Spinal cord (tissue), 10 donors: ENCODE results near the gene PTGER2. TPM values are rescaled to one million over a fixed set of nuclear protein-coding genes. Genes with fewer than 3 reads are reported as not detected.

Source experiments
- DNase-seq, 6 donors: peaks; one replicate each; pipeline versions ENCODE4 v3.0.0 to v3.0.0-alpha.2; 2013 to 2015; ENCODE audit warnings: low spot score in 6 of 6, low read depth in 4 of 6
- H3K27ac ChIP-seq: one replicate; pipeline ENCODE4 v1.5.1; 2013; ENCODE audit warnings: low read depth, low read length, control low read depth
- H3K27me3 ChIP-seq: one replicate; pipeline ENCODE4 v1.6.1; 2013; ENCODE audit warnings: low read length; ENCODE audit not compliant: control insufficient read depth, insufficient read depth
- H3K36me3 ChIP-seq: one replicate; pipeline ENCODE4 v1.6.1; 2013; ENCODE audit warnings: low read length; ENCODE audit not compliant: control insufficient read depth, insufficient read depth
- H3K4me1 ChIP-seq: one replicate; pipeline ENCODE4 v1.6.1; 2013; ENCODE audit warnings: low read length; ENCODE audit not compliant: control insufficient read depth, insufficient read depth
- H3K4me3 ChIP-seq: one replicate; pipeline ENCODE4 v1.5.1; 2013; ENCODE audit warnings: low read depth, low read length, control low read depth
- H3K9me3 ChIP-seq: one replicate; pipeline ENCODE4 v1.6.1; 2013; ENCODE audit warnings: low read length; ENCODE audit not compliant: control insufficient read depth, insufficient read depth
- WGBS: methylation state at CpG from one replicate; pipeline ENCODE4 v1.1.5; 2013; ENCODE audit warnings: missing lambda C conversion rate; ENCODE audit not compliant: insufficient coverage; 5-methylcytosine and 5-hydroxymethylcytosine counted together
- long read RNA-seq, 4 donors: transcript quantifications; one replicate each; lab custom pipeline, GENCODE V29; 2026
- polyA plus RNA-seq, 2 donors: library from polyadenylated mRNA; unstranded; fragments of 120-200 nt; gene quantifications; one replicate each; pipeline ENCODE4 v1.2.1, GENCODE V29; 2013; ENCODE audit not compliant: insufficient read length in 2 of 2
- total RNA-seq, 2 donors: library from RNA; depleted of rRNA in 1 of 2; stranded (reverse); fragments of 120-200 nt in 1 of 2; fragments of >200 nt in 1 of 2; gene quantifications; one replicate each; pipeline versions ENCODE4 v1.2.3 to v1.2.4, GENCODE V29; 2013 to 2014
- donor health status: healthy.

Gene PTGER2
- total RNA-seq (1 to 10 TPM; 2.4 to 3.6 TPM), polyA plus RNA-seq (1 to 10 TPM; 2.5 to 3.4 TPM)
- long read RNA-seq, donor 1, partial matches to known transcripts = 0 of 2 reads
- long read RNA-seq, donor 1, other reads (novel, unspliced or antisense) = 0 of 2 reads
- long read RNA-seq, donor 2, partial matches to known transcripts = 0 of 1 reads
- long read RNA-seq, donor 2, other reads (novel, unspliced or antisense) = 0 of 1 reads
- long read RNA-seq, donor 3, partial matches to known transcripts = 0 of 1 reads
- long read RNA-seq, donor 3, other reads (novel, unspliced or antisense) = 0 of 1 reads
- long read RNA-seq, donor 4, partial matches to known transcripts = 0 of 4 reads
- long read RNA-seq, donor 4, other reads (novel, unspliced or antisense) = 0 of 4 reads

GRCh38 chr14:52313903-52314594 is at the start of gene PTGER2:
Gene PTGER2 (plus strand): TSS chr14:52314312. CDS start chr14:52314549, 237 bp downstream.
- Histone ChIP-seq H3K27me3 (peaks cover 42% of the 10 kb centered on the region), H3K9me3 (no peaks in the 10 kb centered on the region), H3K4me1 (peaks cover 18% of the 10 kb centered on the region), H3K4me3 (peak within 1 kb of the TSS; percentile 56), H3K27ac (peak within 1 kb of the TSS; percentile 75), H3K36me3 (no peaks in the 10 kb centered on the region)
- under 1% methylated on average over 73 of the region's 73 CpGs for WGBS
- peak in 3 of 6 donors; percentile 26 to 81 (median 73) for DNase-seq

GRCh38 chr14:52265253-52265652 is 48.9 kb upstream of the PTGER2 start:
- 92% methylated on average over 4 of the region's 5 CpGs for WGBS

GRCh38 chr14:52266179-52266578 is 47.9 kb upstream of the PTGER2 start:
- no peak overlapping the region for H3K4me3 ChIP-seq
- no peaks in the 10 kb centered on the region for H3K9me3 ChIP-seq
- DNase-seq = no peak
- 62% methylated on average over 3 of the region's 3 CpGs for WGBS
- H3K36me3 ChIP-seq = no peaks in the 10 kb centered on the region
- no peak overlapping the region for H3K27ac ChIP-seq
- H3K27me3 ChIP-seq = peaks cover 40% of the 10 kb centered on the region
- H3K4me1 ChIP-seq = peaks cover 17% of the 10 kb centered on the region

More at GRCh38 chr14:52265253-52265652, 48.9 kb upstream of the PTGER2 start:
- no peak for DNase-seq
- Histone ChIP-seq H3K36me3 (no peaks in the 10 kb centered on the region), H3K9me3 (no peaks in the 10 kb centered on the region), H3K27ac (no peak overlapping the region), H3K27me3 (peaks cover 38% of the 10 kb centered on the region), H3K4me1 (peaks cover 17% of the 10 kb centered on the region), H3K4me3 (no peak overlapping the region)

- H3K27ac ChIP-seq = no peak overlapping the region
- DNase-seq = no peak
- no peaks in the 10 kb centered on the region for H3K36me3 ChIP-seq
- 90% methylated on average over 4 of the region's 5 CpGs for WGBS
- H3K4me1 ChIP-seq = peaks cover 17% of the 10 kb centered on the region
- H3K4me3 ChIP-seq = no peak overlapping the region
- H3K27me3 ChIP-seq = peaks cover 40% of the 10 kb centered on the region
- no peaks in the 10 kb centered on the region for H3K9me3 ChIP-seq
Measured at GRCh38 chr14:52266782-52267181, 47.3 kb upstream of the PTGER2 start.

- Histone ChIP-seq H3K9me3 (no peaks in the 10 kb centered on the region), H3K4me1 (peaks cover 17% of the 10 kb centered on the region), H3K36me3 (no peaks in the 10 kb centered on the region), H3K27me3 (peaks cover 40% of the 10 kb centered on the region), H3K27ac (no peak within 1 kb of the TSS), H3K4me3 (peak within 1 kb of the TSS; percentile 35)
- WGBS = 1% methylated on average over 63 of the region's 63 CpGs
- peak in 2 of 6 donors; percentile 35 to 39 for DNase-seq
Measured at GRCh38 chr14:52267501-52268278, 46.4 kb upstream of the PTGER2 start, which contains the start of gene PTGDR. Gene PTGDR (plus strand): TSS chr14:52267698. CDS start chr14:52267815, 117 bp downstream.

GRCh38 chr14:52268279-52269061 is 45.6 kb upstream of the PTGER2 start:
- H3K27ac ChIP-seq = no peak overlapping the region
- no peaks in the 10 kb centered on the region for H3K9me3 ChIP-seq
- peaks cover 40% of the 10 kb centered on the region for H3K27me3 ChIP-seq
- no peaks in the 10 kb centered on the region for H3K36me3 ChIP-seq
- H3K4me3 ChIP-seq = peak overlapping the region; percentile 35
- H3K4me1 ChIP-seq = peaks cover 17% of the 10 kb centered on the region
- DNase-seq = peak in 2 of 6 donors; percentile 16 to 35
- WGBS = under 1% methylated on average over 50 of the region's 54 CpGs

- peak in 1 of 6 donors; percentile 16 for DNase-seq
- WGBS = 42% methylated on average over 14 of the region's 17 CpGs
- H3K27ac ChIP-seq = no peak overlapping the region
- peaks cover 40% of the 10 kb centered on the region for H3K27me3 ChIP-seq
- H3K9me3 ChIP-seq = no peaks in the 10 kb centered on the region
- H3K4me3 ChIP-seq = peak overlapping the region; percentile 35
- peaks cover 17% of the 10 kb centered on the region for H3K4me1 ChIP-seq
- no peaks in the 10 kb centered on the region for H3K36me3 ChIP-seq
Measured at GRCh38 chr14:52269100-52269499, 45.0 kb upstream of the PTGER2 start.

- Histone ChIP-seq H3K27ac (no peak overlapping the region), H3K4me1 (peaks cover 17% of the 10 kb centered on the region), H3K27me3 (peaks cover 40% of the 10 kb centered on the region), H3K36me3 (no peaks in the 10 kb centered on the region), H3K9me3 (no peaks in the 10 kb centered on the region), H3K4me3 (no peak overlapping the region)
- peak in 1 of 6 donors; percentile 18 for DNase-seq
- 95% methylated on average over 7 of the region's 8 CpGs for WGBS
Measured at GRCh38 chr14:52269982-52270381, 44.1 kb upstream of the PTGER2 start.

- no peaks in the 10 kb centered on the region for H3K9me3 ChIP-seq
- no CpG with 5 or more reads among the region's 1 CpG for whole genome bisulfite sequencing
- peaks cover 34% of the 10 kb centered on the region for H3K27me3 ChIP-seq
- no peaks in the 10 kb centered on the region for H3K36me3 ChIP-seq
- no peak overlapping the region for H3K4me3 ChIP-seq
- no peak for DNase-seq
- H3K4me1 ChIP-seq = peaks cover 17% of the 10 kb centered on the region
- H3K27ac ChIP-seq = no peak overlapping the region
Measured at GRCh38 chr14:52271538-52271937, 42.6 kb upstream of the PTGER2 start.
